CD14-positive monocyte (primary cell): ENCODE results near the gene PCED1B. TPM values are rescaled to one million over a fixed set of nuclear protein-coding genes. Genes with fewer than 3 reads are reported as not detected.
A peak's percentile ranks its signal among the peaks of the same experiment; 100 is the strongest.
"Not testable (repeated sequence)": the region's sequence is repeated elsewhere in the genome, so short reads cannot be mapped to it uniquely, and the experiment has no call there.

Source experiments
- DNase-seq, 3 donors: peaks; one replicate each; pipeline ENCODE4 v3.0.0-alpha.2; 2011 to 2022
- H2AFZ ChIP-seq: 2 replicates; pipeline ENCODE4 v1.6.0; 2012; ENCODE audit warnings: mild to moderate bottlenecking, low read depth, low read length, inconsistent platforms; ENCODE audit not compliant: insufficient read depth, poor library complexity, severe bottlenecking
- H3K27ac ChIP-seq, 2 donors: 1 replicate in 1 of 2; 2 replicates in 1 of 2; pipeline ENCODE4 v1.5.1; 2012 to 2013; ENCODE audit warnings: low read length in 2 of 2, control low read depth in 1 of 2, inconsistent platforms in 1 of 2, low read depth in 1 of 2, mild to moderate bottlenecking in 1 of 2
- H3K27me3 ChIP-seq, 2 donors: one replicate each; pipeline versions ENCODE4 v1.6.0 to v1.6.1; 2011 to 2013; ENCODE audit warnings: low read length in 2 of 2; ENCODE audit not compliant: control insufficient read depth in 2 of 2, insufficient read depth in 2 of 2
- H3K36me3 ChIP-seq, 2 donors: replicated peaks in 1 of 2; 1 replicate in 1 of 2; 2 replicates in 1 of 2; pipeline versions ENCODE4 v1.5.1 to v1.6.1; 2012 to 2013; ENCODE audit warnings: low read length in 2 of 2, control low read depth in 1 of 2, inconsistent platforms in 1 of 2, mild to moderate bottlenecking in 1 of 2; ENCODE audit not compliant: insufficient read depth in 2 of 2, control insufficient read depth in 1 of 2
- H3K4me1 ChIP-seq, 2 donors: 1 replicate in 1 of 2; 2 replicates in 1 of 2; pipeline versions ENCODE4 v1.5.1 to v1.6.1; 2012 to 2013; ENCODE audit warnings: low read length in 2 of 2, control low read depth in 1 of 2, inconsistent platforms in 1 of 2, mild to moderate bottlenecking in 1 of 2, moderate library complexity in 1 of 2; ENCODE audit not compliant: insufficient read depth in 2 of 2, control insufficient read depth in 1 of 2
- H3K4me2 ChIP-seq: replicated peaks from 2 replicates; pipeline ENCODE3; 2012; ENCODE audit warnings: low read length, moderate library complexity, mild to moderate bottlenecking; ENCODE audit not compliant: poor library complexity, severe bottlenecking; ENCODE audit errors: extremely low read depth
- H3K4me3 ChIP-seq, 3 experiments: fragments of 200-600 bp in 1 of 3; sonication (generic) in 1 of 3; replicated peaks in 1 of 3; 1 replicate in 2 of 3; 2 replicates in 1 of 3; pipeline ENCODE4 v1.5.1; 2011 to 2013; ENCODE audit warnings: low read length in 3 of 3, mild to moderate bottlenecking in 3 of 3, control low read depth in 2 of 3, low read depth in 2 of 3, inconsistent platforms in 1 of 3, moderate library complexity in 1 of 3
- H3K79me2 ChIP-seq: 2 replicates; pipeline ENCODE4 v1.6.0; 2012; ENCODE audit warnings: mild to moderate bottlenecking, control low read depth, inconsistent platforms, low read length, moderate library complexity; ENCODE audit not compliant: insufficient read depth
- H3K9ac ChIP-seq: 2 replicates; pipeline ENCODE4 v1.6.0; 2017; ENCODE audit warnings: low read length, mild to moderate bottlenecking; ENCODE audit not compliant: insufficient read depth, poor library complexity, severe bottlenecking
- H3K9me3 ChIP-seq, 2 donors: replicated peaks in 1 of 2; 1 replicate in 1 of 2; 2 replicates in 1 of 2; pipeline versions ENCODE4 v1.5.1 to v1.6.1; 2012 to 2013; ENCODE audit warnings: low read length in 2 of 2, control low read depth in 1 of 2; ENCODE audit not compliant: control insufficient read depth in 1 of 2, insufficient read depth in 1 of 2
- H4K20me1 ChIP-seq: 2 replicates; pipeline ENCODE4 v1.6.0; 2012; ENCODE audit warnings: mild to moderate bottlenecking, low read length, control low read depth, moderate library complexity; ENCODE audit not compliant: insufficient read depth
- H3K27ac Mint-ChIP-seq, 7 donors: one replicate each; pipeline ENCODE4 v1.8.0; 2020; ENCODE audit warnings: mild to moderate bottlenecking in 7 of 7, mixed read lengths in 7 of 7, moderate library complexity in 6 of 7, inconsistent platforms in 2 of 7
- H3K27me3 Mint-ChIP-seq, 3 donors: one replicate each; pipeline ENCODE4 v1.8.0; 2021 to 2022; ENCODE audit warnings: low read depth in 3 of 3, mild to moderate bottlenecking in 3 of 3, mixed read lengths in 3 of 3, moderate library complexity in 3 of 3, inconsistent platforms in 1 of 3
- H3K36me3 Mint-ChIP-seq, 2 donors: one replicate each; pipeline ENCODE4 v1.8.0; 2020; ENCODE audit warnings: mixed read lengths in 2 of 2, inconsistent platforms in 1 of 2, mild to moderate bottlenecking in 1 of 2
- H3K4me1 Mint-ChIP-seq: one replicate; pipeline ENCODE4 v1.8.0; 2020; ENCODE audit warnings: mild to moderate bottlenecking, mixed read lengths
- H3K4me3 Mint-ChIP-seq, 2 donors: one replicate each; pipeline ENCODE4 v1.8.0; 2020; ENCODE audit warnings: mild to moderate bottlenecking in 2 of 2, mixed read lengths in 2 of 2, moderate library complexity in 1 of 2
- H3K9me3 Mint-ChIP-seq, 7 donors: one replicate each; pipeline ENCODE4 v1.8.0; 2020 to 2022; ENCODE audit warnings: mixed read lengths in 7 of 7, mild to moderate bottlenecking in 6 of 7, moderate library complexity in 6 of 7, inconsistent platforms in 2 of 7
- WGBS: methylation state at CpG from one replicate; pipeline ENCODE4 v1.1.5; 2013; ENCODE audit warnings: missing lambda C conversion rate; ENCODE audit not compliant: insufficient coverage; 5-methylcytosine and 5-hydroxymethylcytosine counted together
- intact Hi-C, 2 donors: fragments of 100-400 bp; cut with micrococcal nuclease; formaldehyde crosslinking; loops; one replicate each; pipeline versions ENCODE4 v1.15.0 to v1.15.1; 2023
- polyA plus RNA-seq, 3 donors: library from polyadenylated mRNA; depleted of rRNA in 1 of 3; unstranded in 2 of 3; stranded (reverse) in 1 of 3; fragments of 300-500 nt in 2 of 3; fragments of >200 nt in 1 of 3; fragmentation: Illumina TruSeq in 2 of 3; gene quantifications; 1 replicate in 2 of 3; 2 replicates in 1 of 3; pipeline ENCODE4 v1.2.3, GENCODE V29; 2012 to 2021
- TF ChIP-seq, protein P1 (sequence below): fragments of 200-600 bp; IDR thresholded peaks from one replicate; pipeline ENCODE4 v1.8.0; 2022; ENCODE audit warnings: antibody characterized with exemption, mild to moderate bottlenecking

PCED1B gene
- polyA plus RNA-seq, 3 donors, result 0.10 to 0.65 TPM; not detected in 1

DNA sequence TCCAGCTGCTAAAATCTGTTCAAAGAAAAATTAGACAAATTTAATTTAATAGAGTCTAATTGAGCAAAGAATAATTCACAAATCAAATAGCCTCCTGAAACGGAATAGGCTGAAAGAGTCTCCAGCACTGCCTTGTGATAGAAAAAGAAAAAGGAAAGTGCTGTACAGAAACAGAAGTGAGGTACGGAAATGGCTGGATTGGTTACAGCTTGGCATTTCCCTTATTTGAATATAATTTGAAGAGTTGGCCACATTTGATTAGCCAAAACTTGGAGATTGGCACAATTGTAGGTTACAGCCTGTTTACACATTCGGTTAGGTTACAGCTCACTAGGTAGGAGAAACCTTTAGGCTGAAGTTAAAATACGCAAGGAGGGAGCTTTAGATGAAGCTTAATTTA is 24.8 kb upstream of the PCED1B start:
- Mint-ChIP-seq H3K4me3 (no peak overlapping the region), H3K27ac (no peak overlapping the region), H3K9me3 (peaks cover 25 to 39% (median 31%) of the 10 kb centered on the region in 7 donors), H3K4me1 (no peaks in the 10 kb centered on the region), H3K27me3 (no peaks in the 10 kb centered on the region), H3K36me3 (peaks cover 0 to 2% of the 10 kb centered on the region in 2 donors)
- Histone ChIP-seq H3K9me3 (peaks cover 15 to 20% of the 10 kb centered on the region in 2 donors), H3K9ac (no peak overlapping the region), H3K79me2 (no peaks in the 10 kb centered on the region), H4K20me1 (no peaks in the 10 kb centered on the region), H3K4me3 (no peak overlapping the region), H3K27ac (no peak overlapping the region), H3K36me3 (no peaks in the 10 kb centered on the region), H2AFZ (no peak overlapping the region), H3K4me1 (peaks cover 0 to 34% of the 10 kb centered on the region in 2 donors), H3K4me2 (peak overlapping the region; percentile 36), H3K27me3 (no peaks in the 10 kb centered on the region)
- intact Hi-C loops, result no loop called here
- TF ChIP-seq, protein P1, sequence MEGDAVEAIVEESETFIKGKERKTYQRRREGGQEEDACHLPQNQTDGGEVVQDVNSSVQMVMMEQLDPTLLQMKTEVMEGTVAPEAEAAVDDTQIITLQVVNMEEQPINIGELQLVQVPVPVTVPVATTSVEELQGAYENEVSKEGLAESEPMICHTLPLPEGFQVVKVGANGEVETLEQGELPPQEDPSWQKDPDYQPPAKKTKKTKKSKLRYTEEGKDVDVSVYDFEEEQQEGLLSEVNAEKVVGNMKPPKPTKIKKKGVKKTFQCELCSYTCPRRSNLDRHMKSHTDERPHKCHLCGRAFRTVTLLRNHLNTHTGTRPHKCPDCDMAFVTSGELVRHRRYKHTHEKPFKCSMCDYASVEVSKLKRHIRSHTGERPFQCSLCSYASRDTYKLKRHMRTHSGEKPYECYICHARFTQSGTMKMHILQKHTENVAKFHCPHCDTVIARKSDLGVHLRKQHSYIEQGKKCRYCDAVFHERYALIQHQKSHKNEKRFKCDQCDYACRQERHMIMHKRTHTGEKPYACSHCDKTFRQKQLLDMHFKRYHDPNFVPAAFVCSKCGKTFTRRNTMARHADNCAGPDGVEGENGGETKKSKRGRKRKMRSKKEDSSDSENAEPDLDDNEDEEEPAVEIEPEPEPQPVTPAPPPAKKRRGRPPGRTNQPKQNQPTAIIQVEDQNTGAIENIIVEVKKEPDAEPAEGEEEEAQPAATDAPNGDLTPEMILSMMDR, result no peak
- DNase-seq, result peak in 1 of 3 donors; percentile 5
- 94% methylated on average over 1 of the region's 4 CpGs for WGBS

DNA sequence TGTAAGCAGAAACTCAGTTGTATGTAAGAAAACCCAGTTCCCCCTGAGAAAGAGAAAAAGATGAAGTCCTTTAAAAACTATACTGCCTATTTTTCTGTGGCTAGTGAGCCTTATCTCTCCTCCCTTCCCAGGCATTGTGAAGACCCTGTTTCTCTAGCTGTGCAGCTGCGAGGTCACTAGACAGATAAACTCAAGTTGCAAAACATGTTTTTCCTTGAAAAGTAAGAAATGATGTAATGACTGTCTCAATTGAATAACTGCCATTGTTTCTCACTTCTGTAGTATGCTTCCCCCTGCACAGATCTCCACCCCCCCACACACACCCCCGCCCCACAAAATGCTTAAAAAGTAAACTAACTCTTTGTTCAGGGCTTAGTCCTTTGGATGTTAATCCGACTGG is 23.6 kb upstream of the PCED1B start:
- H3K79me2 ChIP-seq, H4K20me1 ChIP-seq, H3K36me3 Mint-ChIP-seq, H3K4me2 ChIP-seq, DNase-seq, H3K27ac ChIP-seq, H2AFZ ChIP-seq, H3K36me3 ChIP-seq, intact Hi-C loops, H3K27me3 ChIP-seq, H3K27ac Mint-ChIP-seq, H3K9ac ChIP-seq, H3K4me1 Mint-ChIP-seq, H3K27me3 Mint-ChIP-seq: not testable (repeated sequence)
- Histone ChIP-seq H3K9me3 (peaks cover 11 to 15% of the 10 kb centered on the region in 2 donors), H3K4me1 (peaks cover 0 to 34% of the 10 kb centered on the region in 2 donors), H3K4me3 (peak overlapping the region in 1 of 3 experiments; percentile 40)
- H3K9me3 Mint-ChIP-seq, result peaks cover 21 to 35% (median 23%) of the 10 kb centered on the region in 7 donors
- 60% methylated on average over 1 of the region's 3 CpGs for WGBS
- peak overlapping the region in 1 of 2 donors; percentile 36 for H3K4me3 Mint-ChIP-seq

DNA sequence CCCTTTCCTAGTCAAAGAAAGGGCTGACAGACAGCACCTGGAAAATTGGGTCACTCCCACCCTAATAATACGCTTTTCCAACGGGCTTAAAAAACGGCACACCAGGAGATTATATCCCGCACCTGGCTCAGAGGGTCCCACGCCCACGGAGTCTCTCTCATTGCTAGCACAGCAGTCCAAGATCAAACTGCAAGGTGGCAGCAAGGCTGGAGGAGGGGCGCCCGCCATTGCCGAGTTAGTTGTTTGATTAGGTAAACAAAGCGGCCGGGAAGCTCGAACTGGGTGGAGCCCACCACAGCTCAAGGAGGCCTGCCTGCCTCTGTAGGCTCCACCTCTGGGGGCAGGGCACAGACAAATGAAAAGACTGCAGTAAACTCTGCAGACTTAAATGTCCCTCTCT is 22.5 kb upstream of the PCED1B start:
- H3K36me3 Mint-ChIP-seq, DNase-seq, H3K27me3 ChIP-seq, H3K27ac ChIP-seq, H3K79me2 ChIP-seq, H3K27me3 Mint-ChIP-seq, H3K4me2 ChIP-seq, H3K4me3 ChIP-seq, H4K20me1 ChIP-seq, H3K9ac ChIP-seq, H3K4me3 Mint-ChIP-seq, H2AFZ ChIP-seq, H3K36me3 ChIP-seq, H3K27ac Mint-ChIP-seq, intact Hi-C loops, H3K4me1 Mint-ChIP-seq: not testable (repeated sequence)
- H3K9me3 Mint-ChIP-seq, result peaks cover 15 to 30% (median 16%) of the 10 kb centered on the region in 7 donors
- peaks cover 0 to 34% of the 10 kb centered on the region in 2 donors for H3K4me1 ChIP-seq
- peaks cover 5 to 11% of the 10 kb centered on the region in 2 donors for H3K9me3 ChIP-seq
- 60% methylated on average over 3 of the region's 12 CpGs for WGBS

DNA sequence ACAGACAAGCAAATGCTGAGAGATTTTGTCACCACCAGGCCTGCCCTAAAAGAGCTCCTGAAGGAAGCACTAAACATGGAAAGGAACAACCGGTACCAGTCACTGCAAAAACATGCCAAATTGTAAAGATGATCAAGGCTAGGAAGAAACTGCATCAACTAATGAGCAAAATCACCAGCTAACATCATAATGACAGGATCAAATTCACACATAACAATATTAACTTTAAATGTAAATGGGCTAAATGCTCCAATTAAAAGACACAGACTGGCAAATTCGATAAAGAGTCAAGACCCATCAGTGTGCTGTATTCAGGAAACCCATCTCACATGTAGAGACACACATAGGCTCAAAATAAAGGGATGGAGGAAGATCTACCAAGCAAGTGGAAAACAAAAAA is 20.8 kb upstream of the PCED1B start:
- not testable (repeated sequence) for H2AFZ ChIP-seq

More for the DNA sequence above, 20.8 kb upstream of the PCED1B start:
- H3K79me2 ChIP-seq, H3K4me1 Mint-ChIP-seq, H3K4me3 Mint-ChIP-seq, H3K27ac ChIP-seq, H3K36me3 Mint-ChIP-seq, H3K27me3 ChIP-seq, H4K20me1 ChIP-seq, H3K9ac ChIP-seq, H3K27ac Mint-ChIP-seq, intact Hi-C loops, H3K36me3 ChIP-seq, DNase-seq, H3K4me2 ChIP-seq, H3K27me3 Mint-ChIP-seq, H3K4me3 ChIP-seq: not testable (repeated sequence)
- peaks cover 10 to 29% (median 16%) of the 10 kb centered on the region in 7 donors for H3K9me3 Mint-ChIP-seq
- no CpG with 5 or more reads among the region's 2 CpGs for WGBS
- H3K4me1 ChIP-seq, result peaks cover 0 to 30% of the 10 kb centered on the region in 2 donors
- peaks cover 5 to 11% of the 10 kb centered on the region in 2 donors for H3K9me3 ChIP-seq
